Endothelial cell (in vitro differentiated cells): Measurements from ENCODE around the gene EML1. TPM values are rescaled to one million over a fixed set of nuclear protein-coding genes. Genes with fewer than 3 reads are reported as not detected.
A peak's percentile ranks its signal among the peaks of the same experiment; 100 is the strongest.

ENCODE experiments used
- DNase-seq: peaks from one replicate; pipeline ENCODE4 v3.0.0; 2021; ENCODE audit warnings: low spot score
- H3K27ac Mint-ChIP-seq: one replicate; pipeline ENCODE4 v1.8.0; 2021; ENCODE audit warnings: mixed read lengths, inconsistent platforms; ENCODE audit not compliant: unreplicated experiment
- H3K27me3 Mint-ChIP-seq: one replicate; pipeline ENCODE4 v1.8.0; 2021; ENCODE audit warnings: mild to moderate bottlenecking, moderate library complexity, mixed read lengths, inconsistent platforms; ENCODE audit not compliant: unreplicated experiment
- H3K36me3 Mint-ChIP-seq: one replicate; pipeline ENCODE4 v1.8.0; 2021; ENCODE audit warnings: mild to moderate bottlenecking, low read depth, mixed read lengths, inconsistent platforms; ENCODE audit not compliant: unreplicated experiment
- H3K4me1 Mint-ChIP-seq: one replicate; pipeline ENCODE4 v1.8.0; 2021; ENCODE audit warnings: mild to moderate bottlenecking, mixed read lengths, inconsistent platforms; ENCODE audit not compliant: unreplicated experiment
- H3K4me3 Mint-ChIP-seq: one replicate; pipeline ENCODE4 v1.8.0; 2021; ENCODE audit warnings: mild to moderate bottlenecking, mixed read lengths, inconsistent platforms; ENCODE audit not compliant: unreplicated experiment
- H3K9me3 Mint-ChIP-seq: one replicate; pipeline ENCODE4 v1.8.0; 2021; ENCODE audit warnings: mixed read lengths, inconsistent platforms; ENCODE audit not compliant: unreplicated experiment
- CTCF ChIP-seq: fragments of 200-600 bp; sonication (generic); IDR thresholded peaks from one replicate; pipeline ENCODE4 v1.5.0; 2021; ENCODE audit warnings: antibody characterized with exemption; ENCODE audit not compliant: unreplicated experiment
- total RNA-seq: library from RNA; stranded (reverse); fragmentation: NEBNext Ultra II Directional; extraction: Animal tissue kit (Norgen Biotek cat#: 25700); gene quantifications from one replicate; pipeline ENCODE4 v1.2.1, GENCODE V29; 2021; ENCODE audit not compliant: unreplicated experiment

EML1 gene
- total RNA-seq, 1 donor from 2014 or later = 10.0 TPM

GRCh38 chr14:99969673-99970322, 176.6 kb downstream of the EML1 start:
- Mint-ChIP-seq H3K27me3 (peaks cover 17% of the 10 kb centered on the region), H3K4me1 (peaks cover 16% of the 10 kb centered on the region), H3K27ac (no peak overlapping the region), H3K4me3 (peak overlapping the region; percentile 70), H3K36me3 (peaks cover 9% of the 10 kb centered on the region), H3K9me3 (no peaks in the 10 kb centered on the region)
- DNase-seq = no peak
- TF ChIP-seq CTCF = no peak

- H3K4me3 Mint-ChIP-seq = peak overlapping the region; percentile 93
- no peak overlapping the region for H3K27ac Mint-ChIP-seq
- TF ChIP-seq CTCF = no peak
- no peaks in the 10 kb centered on the region for H3K9me3 Mint-ChIP-seq
- H3K4me1 Mint-ChIP-seq = peaks cover 16% of the 10 kb centered on the region
- peaks cover 9% of the 10 kb centered on the region for H3K36me3 Mint-ChIP-seq
- peaks cover 17% of the 10 kb centered on the region for H3K27me3 Mint-ChIP-seq
- peak; percentile 86 for DNase-seq
Measured at GRCh38 chr14:99971087-99971940, 178.1 kb downstream of the EML1 start.

- peaks cover 16% of the 10 kb centered on the region for H3K4me1 Mint-ChIP-seq
- no peaks in the 10 kb centered on the region for H3K9me3 Mint-ChIP-seq
- peak overlapping the region; percentile 92 for H3K27ac Mint-ChIP-seq
- TF ChIP-seq CTCF = no peak
- H3K27me3 Mint-ChIP-seq = peaks cover 17% of the 10 kb centered on the region
- peaks cover 9% of the 10 kb centered on the region for H3K36me3 Mint-ChIP-seq
- H3K4me3 Mint-ChIP-seq = peak overlapping the region; percentile 97
- peak; percentile 23 for DNase-seq
Measured at GRCh38 chr14:99971941-99972747, 178.9 kb downstream of the EML1 start.

GRCh38 chr14:99972748-99973466, 179.7 kb downstream of the EML1 start:
- DNase-seq = no peak
- TF ChIP-seq CTCF = no peak
- peak overlapping the region; percentile 97 for H3K4me3 Mint-ChIP-seq
- H3K9me3 Mint-ChIP-seq = no peaks in the 10 kb centered on the region
- peaks cover 13% of the 10 kb centered on the region for H3K4me1 Mint-ChIP-seq
- H3K27me3 Mint-ChIP-seq = peaks cover 17% of the 10 kb centered on the region
- peaks cover 9% of the 10 kb centered on the region for H3K36me3 Mint-ChIP-seq
- H3K27ac Mint-ChIP-seq = peak overlapping the region; percentile 92
